Measurements from ENCODE around the gene NMT2. TPM values are rescaled to one million over a fixed set of nuclear protein-coding genes. Genes with fewer than 3 reads are reported as not detected.

Gene NMT2
- total RNA-seq, 1 experiment from 2014 or later: 14.3 TPM

DNA sequence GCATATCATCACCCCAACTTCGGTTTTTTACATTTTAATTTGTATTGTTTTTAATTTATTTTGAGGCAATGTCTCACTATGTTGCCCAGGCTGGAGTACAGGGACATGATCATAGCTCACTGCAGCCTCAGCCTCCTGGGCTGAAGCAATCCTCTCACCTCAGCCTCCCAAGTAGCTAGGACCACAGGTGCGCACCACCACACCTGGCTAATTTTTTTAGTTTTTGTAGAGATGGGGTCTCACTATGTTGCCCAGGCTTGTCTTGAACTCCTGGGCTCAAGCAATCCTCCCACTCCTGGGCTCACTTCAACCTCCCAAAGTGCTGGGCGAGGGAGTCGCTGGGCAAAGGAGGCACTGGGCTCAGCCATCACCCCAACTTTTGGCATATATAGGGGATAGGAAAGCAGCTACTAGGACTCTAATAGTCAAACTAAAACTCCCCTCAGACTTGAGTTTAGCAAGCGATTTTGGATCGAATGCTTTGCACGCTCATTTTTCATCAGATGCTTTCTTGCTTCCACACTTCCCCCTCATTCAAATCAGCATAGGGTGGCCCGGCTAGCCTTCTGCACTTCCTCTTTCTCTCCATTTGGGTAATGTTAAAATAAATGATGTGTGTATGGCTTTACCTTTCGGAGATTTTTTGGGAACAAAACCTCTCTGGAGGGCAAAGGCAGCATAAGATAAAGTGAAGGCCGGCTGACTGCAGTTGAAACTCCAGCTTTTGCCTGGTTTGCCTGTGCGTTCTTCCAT is 20.8 kb upstream of the NMT2 start:
- in situ Hi-C loops (cut with HindIII; ENCODE audit: low pct_unique_long_range_greater_than_20kb, low sequenced_read_pairs): no loop called here
- CTCF ChIA-PET: no interaction called here

DNA sequence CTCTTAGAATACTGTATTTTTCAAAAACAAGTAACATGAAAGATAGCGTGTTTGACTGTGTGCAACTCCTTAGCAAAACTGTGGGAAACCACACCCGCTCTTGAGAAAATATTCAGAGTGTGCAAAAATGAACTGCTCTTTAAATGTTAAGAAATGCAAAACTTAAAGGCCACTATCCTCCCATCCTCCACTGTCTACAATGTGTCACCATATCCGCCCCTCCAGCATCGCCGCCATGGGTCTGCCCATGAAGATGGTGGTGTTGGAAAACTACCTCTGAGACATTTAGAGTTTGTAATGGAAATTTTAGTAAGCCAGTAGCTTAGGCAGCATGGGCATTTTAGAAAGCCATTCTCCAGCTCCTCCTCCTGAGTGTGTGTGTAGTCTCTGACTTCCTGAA is 20.1 kb upstream of the NMT2 start:
- H3K36me3 ChIP-seq (ENCODE audit: control insufficient read depth, insufficient read depth, low read length): no peaks in the 10 kb centered on the region
- CTCF ChIA-PET: no interaction called here
- no TSS peak for BruUV-seq (replicated peaks)
- POLR2A ChIA-PET: no interaction called here
- no peak overlapping the region for H3K4me3 ChIP-seq (ENCODE audit: low read depth in 2 of 2, low read length in 2 of 2)
- H3K9me3 ChIP-seq (ENCODE audit: control insufficient read depth, insufficient read depth, low read depth, low read length): no peaks in the 10 kb centered on the region
- no peaks in the 10 kb centered on the region for H3K4me1 ChIP-seq (ENCODE audit: control insufficient read depth, insufficient read depth, low read length)
- TF ChIP-seq, protein P1, sequence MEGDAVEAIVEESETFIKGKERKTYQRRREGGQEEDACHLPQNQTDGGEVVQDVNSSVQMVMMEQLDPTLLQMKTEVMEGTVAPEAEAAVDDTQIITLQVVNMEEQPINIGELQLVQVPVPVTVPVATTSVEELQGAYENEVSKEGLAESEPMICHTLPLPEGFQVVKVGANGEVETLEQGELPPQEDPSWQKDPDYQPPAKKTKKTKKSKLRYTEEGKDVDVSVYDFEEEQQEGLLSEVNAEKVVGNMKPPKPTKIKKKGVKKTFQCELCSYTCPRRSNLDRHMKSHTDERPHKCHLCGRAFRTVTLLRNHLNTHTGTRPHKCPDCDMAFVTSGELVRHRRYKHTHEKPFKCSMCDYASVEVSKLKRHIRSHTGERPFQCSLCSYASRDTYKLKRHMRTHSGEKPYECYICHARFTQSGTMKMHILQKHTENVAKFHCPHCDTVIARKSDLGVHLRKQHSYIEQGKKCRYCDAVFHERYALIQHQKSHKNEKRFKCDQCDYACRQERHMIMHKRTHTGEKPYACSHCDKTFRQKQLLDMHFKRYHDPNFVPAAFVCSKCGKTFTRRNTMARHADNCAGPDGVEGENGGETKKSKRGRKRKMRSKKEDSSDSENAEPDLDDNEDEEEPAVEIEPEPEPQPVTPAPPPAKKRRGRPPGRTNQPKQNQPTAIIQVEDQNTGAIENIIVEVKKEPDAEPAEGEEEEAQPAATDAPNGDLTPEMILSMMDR (IDR thresholded peaks at IDR 0.05): no peak
- TF ChIP-seq POLR2AphosphoS5 (IDR thresholded peaks at IDR 0.05; ENCODE audit: low read depth, low read length) (no peak), TCF7L2 (IDR thresholded peaks at IDR 0.05; ENCODE audit: low read depth, low read length) (no peak), SIN3A (IDR thresholded peaks at IDR 0.05; ENCODE audit: borderline replicate concordance, insufficient read depth, low read depth, low read length) (no peak)
- H3K27me3 ChIP-seq (ENCODE audit: control insufficient read depth, insufficient read depth, low read length): no peaks in the 10 kb centered on the region
- DNase-seq (ENCODE audit: low read depth, low spot score) (no peak), ATAC-seq (no peak)
- in situ Hi-C loops (cut with HindIII; ENCODE audit: low pct_unique_long_range_greater_than_20kb, low sequenced_read_pairs) (no loop called here), intact Hi-C loops (cut with micrococcal nuclease; ENCODE audit: unreplicated experiment) (no loop called here)
- H3K27ac ChIP-seq (ENCODE audit: low read length): no peak overlapping the region

More for the DNA sequence above, 20.8 kb upstream of the NMT2 start:
- ATAC-seq (no peak), DNase-seq (ENCODE audit: low read depth, low spot score) (no peak)
- no peak overlapping the region for H3K27ac ChIP-seq (ENCODE audit: low read length)
- H3K36me3 ChIP-seq (ENCODE audit: control insufficient read depth, insufficient read depth, low read length): no peaks in the 10 kb centered on the region
- no peaks in the 10 kb centered on the region for H3K4me1 ChIP-seq (ENCODE audit: control insufficient read depth, insufficient read depth, low read length)
- intact Hi-C loops (cut with micrococcal nuclease; ENCODE audit: unreplicated experiment): no loop called here
- POLR2A ChIA-PET: no interaction called here
- TF ChIP-seq, protein P1 (IDR thresholded peaks at IDR 0.05): no peak
- TF ChIP-seq, protein P2, sequence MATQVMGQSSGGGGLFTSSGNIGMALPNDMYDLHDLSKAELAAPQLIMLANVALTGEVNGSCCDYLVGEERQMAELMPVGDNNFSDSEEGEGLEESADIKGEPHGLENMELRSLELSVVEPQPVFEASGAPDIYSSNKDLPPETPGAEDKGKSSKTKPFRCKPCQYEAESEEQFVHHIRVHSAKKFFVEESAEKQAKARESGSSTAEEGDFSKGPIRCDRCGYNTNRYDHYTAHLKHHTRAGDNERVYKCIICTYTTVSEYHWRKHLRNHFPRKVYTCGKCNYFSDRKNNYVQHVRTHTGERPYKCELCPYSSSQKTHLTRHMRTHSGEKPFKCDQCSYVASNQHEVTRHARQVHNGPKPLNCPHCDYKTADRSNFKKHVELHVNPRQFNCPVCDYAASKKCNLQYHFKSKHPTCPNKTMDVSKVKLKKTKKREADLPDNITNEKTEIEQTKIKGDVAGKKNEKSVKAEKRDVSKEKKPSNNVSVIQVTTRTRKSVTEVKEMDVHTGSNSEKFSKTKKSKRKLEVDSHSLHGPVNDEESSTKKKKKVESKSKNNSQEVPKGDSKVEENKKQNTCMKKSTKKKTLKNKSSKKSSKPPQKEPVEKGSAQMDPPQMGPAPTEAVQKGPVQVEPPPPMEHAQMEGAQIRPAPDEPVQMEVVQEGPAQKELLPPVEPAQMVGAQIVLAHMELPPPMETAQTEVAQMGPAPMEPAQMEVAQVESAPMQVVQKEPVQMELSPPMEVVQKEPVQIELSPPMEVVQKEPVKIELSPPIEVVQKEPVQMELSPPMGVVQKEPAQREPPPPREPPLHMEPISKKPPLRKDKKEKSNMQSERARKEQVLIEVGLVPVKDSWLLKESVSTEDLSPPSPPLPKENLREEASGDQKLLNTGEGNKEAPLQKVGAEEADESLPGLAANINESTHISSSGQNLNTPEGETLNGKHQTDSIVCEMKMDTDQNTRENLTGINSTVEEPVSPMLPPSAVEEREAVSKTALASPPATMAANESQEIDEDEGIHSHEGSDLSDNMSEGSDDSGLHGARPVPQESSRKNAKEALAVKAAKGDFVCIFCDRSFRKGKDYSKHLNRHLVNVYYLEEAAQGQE (IDR thresholded peaks at IDR 0.05; ENCODE audit: insufficient read depth in 1 of 2, low read depth in 2 of 2, low read length in 1 of 2): no peak
- no peak for TF ChIP-seq SIN3A (IDR thresholded peaks at IDR 0.05; ENCODE audit: borderline replicate concordance, insufficient read depth, low read depth, low read length)
- TF ChIP-seq TCF7L2 (IDR thresholded peaks at IDR 0.05; ENCODE audit: low read depth, low read length): no peak
- TF ChIP-seq POLR2AphosphoS5 (IDR thresholded peaks at IDR 0.05; ENCODE audit: low read depth, low read length): no peak
- H3K4me3 ChIP-seq (ENCODE audit: low read depth in 2 of 2, low read length in 2 of 2): no peak overlapping the region
- no peaks in the 10 kb centered on the region for H3K9me3 ChIP-seq (ENCODE audit: control insufficient read depth, insufficient read depth, low read depth, low read length)
- BruUV-seq (replicated peaks): no TSS peak
- no peaks in the 10 kb centered on the region for H3K27me3 ChIP-seq (ENCODE audit: control insufficient read depth, insufficient read depth, low read length)

Measured in Panc1 (cell line).